Jurkat, Clone E6-1 (cell line): ENCODE data around the gene GRM8.

Source experiments
- DNase-seq: peaks from one replicate; pipeline ENCODE4 v3.0.0-alpha.2; 2011; ENCODE audit warnings: low read depth, low spot score
- H3K4me3 ChIP-seq: 2 replicates; pipeline ENCODE4 v1.5.1; 2011; ENCODE audit warnings: mild to moderate bottlenecking, low read length, control low read depth, moderate library complexity

Gene GRM8

GRCh38 chr7:127239814-127240213 is 12.9 kb downstream of the GRM8 start:
- H3K4me3 ChIP-seq: no peak overlapping the region
- peak; percentile 20 for DNase-seq

- H3K4me3 ChIP-seq: no peak overlapping the region
- DNase-seq: no peak
These were observed 19.1 kb downstream of the GRM8 start for GRCh38 chr7:127233630-127234029.

GRCh38 chr7:127231415-127231814 is 21.3 kb downstream of the GRM8 start:
- DNase-seq: no peak
- H3K4me3 ChIP-seq: no peak overlapping the region

- no peak for DNase-seq
- no peak overlapping the region for H3K4me3 ChIP-seq
These were observed 22.4 kb downstream of the GRM8 start for GRCh38 chr7:127230192-127230925.

- no peak for DNase-seq
- H3K4me3 ChIP-seq: no peak overlapping the region
These were observed 25.9 kb downstream of the GRM8 start for GRCh38 chr7:127226685-127227374.

GRCh38 chr7:127221731-127222130 is 31.0 kb downstream of the GRM8 start:
- no peak overlapping the region for H3K4me3 ChIP-seq
- DNase-seq: no peak

- no peak for DNase-seq
These were observed 37.6 kb downstream of the GRM8 start for GRCh38 chr7:127214956-127215718.

GRCh38 chr7:127209886-127210285 is 42.9 kb downstream of the GRM8 start:
- H3K4me3 ChIP-seq: no peak overlapping the region
- DNase-seq: no peak

More at GRCh38 chr7:127214956-127215718, 37.6 kb downstream of the GRM8 start:
- no peak overlapping the region for H3K4me3 ChIP-seq

- H3K4me3 ChIP-seq: no peak overlapping the region
- DNase-seq: no peak
These were observed 43.9 kb downstream of the GRM8 start for GRCh38 chr7:127208860-127209259.

- DNase-seq: no peak
These were observed 44.4 kb downstream of the GRM8 start for GRCh38 chr7:127208351-127208750.

GRCh38 chr7:127207806-127208205 is 44.9 kb downstream of the GRM8 start:
- no peak for DNase-seq
- H3K4me3 ChIP-seq: no peak overlapping the region

More at GRCh38 chr7:127208351-127208750, 44.4 kb downstream of the GRM8 start:
- no peak overlapping the region for H3K4me3 ChIP-seq

GRCh38 chr7:127207230-127207629 is 45.5 kb downstream of the GRM8 start:
- H3K4me3 ChIP-seq: no peak overlapping the region
- no peak for DNase-seq

GRCh38 chr7:127194571-127194970 is 58.2 kb downstream of the GRM8 start:
- no peak for DNase-seq

GRCh38 chr7:127189886-127190285 is 62.9 kb downstream of the GRM8 start:
- DNase-seq: no peak

More at GRCh38 chr7:127194571-127194970, 58.2 kb downstream of the GRM8 start:
- H3K4me3 ChIP-seq: no peak overlapping the region

GRCh38 chr7:127189074-127189473 is 63.7 kb downstream of the GRM8 start:
- H3K4me3 ChIP-seq: no peak overlapping the region
- DNase-seq: no peak

More at GRCh38 chr7:127189886-127190285, 62.9 kb downstream of the GRM8 start:
- no peak overlapping the region for H3K4me3 ChIP-seq

- H3K4me3 ChIP-seq: no peak overlapping the region
- peak; percentile 83 for DNase-seq
These were observed 65.0 kb downstream of the GRM8 start for GRCh38 chr7:127187740-127188139.

GRCh38 chr7:127186686-127187085 is 66.1 kb downstream of the GRM8 start:
- DNase-seq: peak; percentile 87
- H3K4me3 ChIP-seq: no peak overlapping the region

GRCh38 chr7:127177156-127177555 is 75.6 kb downstream of the GRM8 start:
- no peak for DNase-seq
- H3K4me3 ChIP-seq: no peak overlapping the region

- DNase-seq: no peak
- no peak overlapping the region for H3K4me3 ChIP-seq
These were observed 90.4 kb downstream of the GRM8 start for GRCh38 chr7:127162366-127162765.

- peak; percentile 5 for DNase-seq
- no peak overlapping the region for H3K4me3 ChIP-seq
These were observed 94.1 kb downstream of the GRM8 start for GRCh38 chr7:127158659-127159058.
